ENCODE measurements around the gene GPR153. TPM values are rescaled to one million over a fixed set of nuclear protein-coding genes. Genes with fewer than 3 reads are reported as not detected.
A peak's percentile ranks its signal among the peaks of the same experiment; 100 is the strongest.

The GPR153 gene
- total and polyA plus RNA-seq, 2 of the 13 experiments (the other 11 are each of a cell fraction or from before 2014, with no cell fraction given): 0.22 to 0.31 TPM

GRCh38 chr1:6205849-6206519, 54.9 kb downstream of the GPR153 start, which contains the start of gene RNF207 (continued):
- TF ChIP-seq CHCHD3 (CRISPR knock-in tag; IDR thresholded peaks at IDR 0.05) (peak; percentile 73; the same call in 1 of the 2 replicates), PITX1 (CRISPR knock-in tag; IDR thresholded peaks at IDR 0.05) (peak; percentile 69), SP1 (IDR thresholded peaks at IDR 0.05) (no peak), SP1 (CRISPR knock-in tag; IDR thresholded peaks at IDR 0.05) (no peak), KDM3A (CRISPR knock-in tag; IDR thresholded peaks at IDR 0.05; ENCODE audit: low read depth) (no peak; the same call in 1 of the 2 replicates), ZNF563 (CRISPR knock-in tag; IDR thresholded peaks at IDR 0.05) (no peak), ZNF883 (CRISPR knock-in tag; IDR thresholded peaks at IDR 0.05; ENCODE audit: not compliant biosample characterization) (peak; percentile 43), ZFP37 (CRISPR knock-in tag; IDR thresholded peaks at IDR 0.05; ENCODE audit: borderline replicate concordance) (no peak; the same call in 1 of the 2 replicates), GLI4 (CRISPR knock-in tag; IDR thresholded peaks at IDR 0.05; ENCODE audit: borderline replicate concordance) (peak; percentile 41; the same call in 1 of the 2 replicates), HMGA1 (CRISPR knock-in tag; conservative IDR thresholded peaks at IDR 0.05) (no peak), PHB2 (IDR thresholded peaks at IDR 0.05; ENCODE audit: partially characterized antibody) (no peak), NFKB2 (CRISPR knock-in tag; IDR thresholded peaks at IDR 0.05; ENCODE audit: borderline replicate concordance) (peak; percentile 80; the same call in 1 of the 2 replicates), ZBTB10 (CRISPR knock-in tag; IDR thresholded peaks at IDR 0.05; ENCODE audit: borderline replicate concordance) (no peak), ZNF275 (CRISPR knock-in tag; IDR thresholded peaks at IDR 0.05; ENCODE audit: borderline replicate concordance) (no peak), KLF15 (CRISPR knock-in tag; IDR thresholded peaks at IDR 0.05; ENCODE audit: borderline replicate concordance) (peak; percentile 55; the same call in 1 of the 2 replicates), MED8 (CRISPR knock-in tag; IDR thresholded peaks at IDR 0.05; ENCODE audit: insufficient replicate concordance) (peak; percentile 92), SRSF4 (IDR thresholded peaks at IDR 0.05; ENCODE audit: low read depth, low read length, poor library complexity, severe bottlenecking) (no peak), SMAD3 (CRISPR knock-in tag; IDR thresholded peaks at IDR 0.05) (0 out of 2 replicates have a peak, but pooled peaks have one; percentile 27), GTF3A (CRISPR knock-in tag; conservative IDR thresholded peaks at IDR 0.05) (peak; percentile 79), SATB2 (CRISPR knock-in tag; IDR thresholded peaks at IDR 0.05) (peak; percentile 68; the same call in 1 of the 2 replicates), RARA (CRISPR knock-in tag; IDR thresholded peaks at IDR 0.05) (peak; percentile 99), POLR2G (IDR thresholded peaks at IDR 0.05; ENCODE audit: low read depth, low read length) (peak; percentile 92)

All from HepG2 (cell line).